CD4-positive, CD25-positive, alpha-beta regulatory T cell (primary cell): ENCODE measurements around the gene IRAG1. TPM values are rescaled to one million over a fixed set of nuclear protein-coding genes. Genes with fewer than 3 reads are reported as not detected.

Source experiments
- ATAC-seq, 2 donors: fragments of 150-1000 bp; cut with Tn5 transposase; one replicate each; pipeline ENCODE4 v1.10.0; 2021; ENCODE audit warnings: low read depth in 2 of 2, moderate number of reproducible peaks in 2 of 2, moderate library complexity in 1 of 2
- DNase-seq, 3 donors: peaks; one replicate each; pipeline versions ENCODE4 v3.0.0 to v3.0.0-alpha.2; 2012 to 2022; ENCODE audit warnings: mixed read lengths in 1 of 3
- H3K27ac ChIP-seq: one replicate; pipeline ENCODE4 v1.7.0; 2013; ENCODE audit warnings: mild to moderate bottlenecking, low read length; ENCODE audit not compliant: insufficient read depth, poor library complexity, severe bottlenecking
- H3K27me3 ChIP-seq: one replicate; pipeline ENCODE4 v1.7.0; 2013; ENCODE audit warnings: low read length; ENCODE audit not compliant: control insufficient read depth, insufficient read depth
- H3K36me3 ChIP-seq: one replicate; pipeline ENCODE4 v1.7.0; 2013; ENCODE audit warnings: mild to moderate bottlenecking, low read length, moderate library complexity; ENCODE audit not compliant: control insufficient read depth, insufficient read depth
- H3K4me1 ChIP-seq: 2 replicates; pipeline ENCODE4 v1.7.0; 2013; ENCODE audit warnings: mild to moderate bottlenecking, low read length; ENCODE audit not compliant: insufficient read depth, control insufficient read depth, poor library complexity, severe bottlenecking
- H3K4me3 ChIP-seq: one replicate; pipeline ENCODE4 v1.7.0; 2013; ENCODE audit warnings: low read depth, mild to moderate bottlenecking, low read length, moderate library complexity
- H3K9me3 ChIP-seq, 2 experiments: 1 replicate in 1 of 2; 2 replicates in 1 of 2; pipeline ENCODE4 v1.7.0; 2013; ENCODE audit warnings: low read length in 2 of 2, mild to moderate bottlenecking in 1 of 2, moderate library complexity in 1 of 2; ENCODE audit not compliant: control insufficient read depth in 2 of 2
- H3K27ac Mint-ChIP-seq, 3 donors: one replicate each; pipeline ENCODE4 v1.8.0; 2020 to 2022; ENCODE audit warnings: mild to moderate bottlenecking in 3 of 3, mixed read lengths in 3 of 3, moderate library complexity in 2 of 3
- H3K27me3 Mint-ChIP-seq: one replicate; pipeline ENCODE4 v1.8.0; 2022; ENCODE audit warnings: mild to moderate bottlenecking, mixed read lengths
- H3K36me3 Mint-ChIP-seq: one replicate; pipeline ENCODE4 v1.8.0; 2020; ENCODE audit warnings: mixed read lengths
- H3K4me1 Mint-ChIP-seq, 4 donors: one replicate each; pipeline ENCODE4 v1.8.0; 2020 to 2022; ENCODE audit warnings: mixed read lengths in 4 of 4, mild to moderate bottlenecking in 1 of 4
- H3K4me3 Mint-ChIP-seq, 4 donors: one replicate each; pipeline ENCODE4 v1.8.0; 2020 to 2022; ENCODE audit warnings: mild to moderate bottlenecking in 4 of 4, mixed read lengths in 4 of 4, moderate library complexity in 3 of 4
- H3K9me3 Mint-ChIP-seq, 7 donors: one replicate each; pipeline ENCODE4 v1.8.0; 2020 to 2022; ENCODE audit warnings: mixed read lengths in 7 of 7, mild to moderate bottlenecking in 3 of 7, moderate library complexity in 2 of 7
- polyA plus RNA-seq, 4 donors: library from polyadenylated mRNA; unstranded; fragments of 300-500 nt; fragmentation: Illumina TruSeq; gene quantifications; one replicate each; pipeline ENCODE4 v1.2.3, GENCODE V29; 2021
- total RNA-seq: library from RNA; stranded (reverse); gene quantifications from one replicate; pipeline ENCODE4 v1.2.3, GENCODE V29; 2022

The IRAG1 gene
- total and polyA plus RNA-seq, 5 donors from 2014 or later, result not detected

- no peaks in the 10 kb centered on the region for H3K36me3 ChIP-seq
- H3K4me3 ChIP-seq, result no peak overlapping the region
- ATAC-seq, result no peak
- H3K9me3 ChIP-seq, result no peaks in the 10 kb centered on the region
- H3K27me3 ChIP-seq, result no peaks in the 10 kb centered on the region
- DNase-seq, result no peak
- H3K4me1 ChIP-seq, result no peaks in the 10 kb centered on the region
- Mint-ChIP-seq H3K27me3 (peaks cover 26% of the 10 kb centered on the region), H3K27ac (no peak overlapping the region), H3K4me1 (peaks cover 0 to 13% (median 9%) of the 10 kb centered on the region in 4 donors), H3K4me3 (no peak overlapping the region), H3K36me3 (peaks cover 3% of the 10 kb centered on the region), H3K9me3 (no peaks in the 10 kb centered on the region)
- H3K27ac ChIP-seq, result no peak overlapping the region
These were observed 33.7 kb upstream of the IRAG1 start for GRCh38 chr11:10727146-10727851.

- H3K27me3 Mint-ChIP-seq, result peaks cover 15% of the 10 kb centered on the region
These were observed 32.3 kb upstream of the IRAG1 start for GRCh38 chr11:10725907-10726253.

GRCh38 chr11:10725114-10725906, 31.8 kb upstream of the IRAG1 start:
- Histone ChIP-seq H3K9me3 (no peaks in the 10 kb centered on the region), H3K27ac (no peak overlapping the region), H3K36me3 (no peaks in the 10 kb centered on the region), H3K4me3 (no peak overlapping the region), H3K27me3 (no peaks in the 10 kb centered on the region), H3K4me1 (no peaks in the 10 kb centered on the region)
- ATAC-seq (peak in 1 of 2 donors; percentile 43), DNase-seq (peak in 1 of 3 donors; percentile 27)
- Mint-ChIP-seq H3K4me3 (no peak overlapping the region), H3K27me3 (peaks cover 15% of the 10 kb centered on the region), H3K36me3 (no peaks in the 10 kb centered on the region), H3K4me1 (peaks cover 0 to 13% (median 9%) of the 10 kb centered on the region in 4 donors), H3K27ac (no peak overlapping the region), H3K9me3 (no peaks in the 10 kb centered on the region)

More at GRCh38 chr11:10725907-10726253, 32.3 kb upstream of the IRAG1 start:
- Histone ChIP-seq H3K4me1 (no peaks in the 10 kb centered on the region), H3K27me3 (no peaks in the 10 kb centered on the region), H3K27ac (no peak overlapping the region), H3K36me3 (no peaks in the 10 kb centered on the region), H3K9me3 (no peaks in the 10 kb centered on the region), H3K4me3 (no peak overlapping the region)
- Mint-ChIP-seq H3K4me1 (peaks cover 0 to 13% (median 9%) of the 10 kb centered on the region in 4 donors), H3K36me3 (no peaks in the 10 kb centered on the region), H3K4me3 (no peak overlapping the region), H3K9me3 (no peaks in the 10 kb centered on the region), H3K27ac (no peak overlapping the region)
- ATAC-seq (no peak), DNase-seq (no peak)

- Mint-ChIP-seq H3K27me3 (peaks cover 14% of the 10 kb centered on the region), H3K27ac (no peak overlapping the region)
- ATAC-seq, result no peak
These were observed 28.8 kb upstream of the IRAG1 start for GRCh38 chr11:10722307-10722706.

GRCh38 chr11:10720881-10721376, 27.4 kb upstream of the IRAG1 start:
- no peaks in the 10 kb centered on the region for H3K36me3 Mint-ChIP-seq
- no peak overlapping the region for H3K4me3 ChIP-seq
- peaks cover 10% of the 10 kb centered on the region for H3K27me3 Mint-ChIP-seq
- no peaks in the 10 kb centered on the region for H3K36me3 ChIP-seq
- H3K27me3 ChIP-seq, result peaks cover 4% of the 10 kb centered on the region
- no peaks in the 10 kb centered on the region for H3K4me1 ChIP-seq
- H3K4me1 Mint-ChIP-seq, result peaks cover 0 to 9% (median 7%) of the 10 kb centered on the region in 4 donors
- ATAC-seq (no peak), DNase-seq (no peak)
- no peak overlapping the region for H3K27ac ChIP-seq
- H3K9me3 Mint-ChIP-seq, result no peaks in the 10 kb centered on the region
- H3K27ac Mint-ChIP-seq, result no peak overlapping the region
- H3K4me3 Mint-ChIP-seq, result no peak overlapping the region
- H3K9me3 ChIP-seq, result no peaks in the 10 kb centered on the region

More at GRCh38 chr11:10722307-10722706, 28.8 kb upstream of the IRAG1 start:
- Mint-ChIP-seq H3K36me3 (no peaks in the 10 kb centered on the region), H3K4me3 (no peak overlapping the region), H3K4me1 (peaks cover 0 to 11% (median 9%) of the 10 kb centered on the region in 4 donors), H3K9me3 (no peaks in the 10 kb centered on the region)
- H3K9me3 ChIP-seq, result no peaks in the 10 kb centered on the region
- H3K27me3 ChIP-seq, result peaks cover 4% of the 10 kb centered on the region
- no peak overlapping the region for H3K4me3 ChIP-seq
- no peaks in the 10 kb centered on the region for H3K36me3 ChIP-seq
- H3K27ac ChIP-seq, result no peak overlapping the region
- DNase-seq, result no peak
- no peaks in the 10 kb centered on the region for H3K4me1 ChIP-seq

- Mint-ChIP-seq H3K4me3 (no peak overlapping the region), H3K4me1 (no peaks in the 10 kb centered on the region), H3K9me3 (no peaks in the 10 kb centered on the region), H3K27ac (no peak overlapping the region), H3K36me3 (no peaks in the 10 kb centered on the region), H3K27me3 (peaks cover 4% of the 10 kb centered on the region)
- Histone ChIP-seq H3K27me3 (peaks cover 4% of the 10 kb centered on the region), H3K9me3 (no peaks in the 10 kb centered on the region), H3K4me3 (no peak overlapping the region), H3K36me3 (no peaks in the 10 kb centered on the region), H3K4me1 (no peaks in the 10 kb centered on the region), H3K27ac (no peak overlapping the region)
- no peak for DNase-seq
- no peak for ATAC-seq
These were observed 26.1 kb upstream of the IRAG1 start for GRCh38 chr11:10719616-10720015.

GRCh38 chr11:10716543-10717259, 23.1 kb upstream of the IRAG1 start:
- no peak overlapping the region for H3K4me3 Mint-ChIP-seq
- ATAC-seq, result no peak

More at GRCh38 chr11:10716543-10717259, 23.1 kb upstream of the IRAG1 start:
- H3K9me3 Mint-ChIP-seq, result peaks cover 0 to 1% (median 0%) of the 10 kb centered on the region in 7 donors
- H3K27me3 ChIP-seq, result peaks cover 4% of the 10 kb centered on the region
- H3K27ac ChIP-seq, result no peak overlapping the region
- no peak overlapping the region for H3K27ac Mint-ChIP-seq
- no peaks in the 10 kb centered on the region for H3K4me1 ChIP-seq
- H3K4me3 ChIP-seq, result no peak overlapping the region
- no peaks in the 10 kb centered on the region for H3K36me3 Mint-ChIP-seq
- no peak for DNase-seq
- no peaks in the 10 kb centered on the region for H3K9me3 ChIP-seq
- no peaks in the 10 kb centered on the region for H3K27me3 Mint-ChIP-seq
- no peaks in the 10 kb centered on the region for H3K36me3 ChIP-seq
- H3K4me1 Mint-ChIP-seq, result no peaks in the 10 kb centered on the region
